ENCODE measurements around the gene SHISAL1. TPM values are rescaled to one million over a fixed set of nuclear protein-coding genes. Genes with fewer than 3 reads are reported as not detected.

Gene SHISAL1
- total RNA-seq, 2 donors from 2014 or later = 9.8 to 12.7 TPM

DNA sequence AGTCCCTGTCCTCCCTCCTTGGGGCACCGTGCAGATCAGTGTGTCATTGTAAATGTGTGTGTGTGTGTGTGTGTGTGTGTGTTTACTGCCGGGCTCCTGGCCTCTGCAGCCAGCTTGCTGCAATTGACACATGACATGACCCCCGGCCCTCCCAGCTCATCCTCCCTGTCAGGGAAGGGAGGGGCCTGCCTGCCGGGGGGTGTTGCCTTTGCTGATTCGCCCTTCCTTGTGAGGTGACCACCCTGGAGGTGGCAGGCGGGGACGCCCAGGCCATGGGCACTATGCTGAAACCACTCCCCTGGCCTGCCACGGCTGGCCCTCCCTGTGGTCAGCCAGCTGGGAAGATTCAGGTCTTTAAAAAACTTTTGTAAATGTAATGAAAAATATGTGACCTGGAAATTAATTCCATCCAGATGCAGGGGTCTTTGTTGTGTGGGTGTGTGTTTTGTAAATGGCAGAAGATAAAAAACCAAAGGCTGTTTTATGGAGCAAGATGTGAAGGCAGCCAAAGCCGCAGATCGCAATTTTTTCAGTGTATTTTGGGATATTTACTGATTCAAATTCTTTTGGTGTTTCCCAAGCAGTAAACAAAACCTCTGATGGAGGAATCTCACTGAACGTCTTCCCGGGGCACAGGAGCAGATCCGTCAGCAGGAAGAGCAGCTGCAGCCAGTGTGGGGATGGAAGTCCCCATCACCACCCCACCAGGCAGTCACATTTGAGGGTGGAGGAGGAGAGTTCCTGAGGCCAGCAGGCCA lies 23.2 kb downstream of the SHISAL1 start:
- no peak for DNase-seq (ENCODE audit: low spot score)
- intact Hi-C loops (cut with DNase I) = no loop called here

DNA sequence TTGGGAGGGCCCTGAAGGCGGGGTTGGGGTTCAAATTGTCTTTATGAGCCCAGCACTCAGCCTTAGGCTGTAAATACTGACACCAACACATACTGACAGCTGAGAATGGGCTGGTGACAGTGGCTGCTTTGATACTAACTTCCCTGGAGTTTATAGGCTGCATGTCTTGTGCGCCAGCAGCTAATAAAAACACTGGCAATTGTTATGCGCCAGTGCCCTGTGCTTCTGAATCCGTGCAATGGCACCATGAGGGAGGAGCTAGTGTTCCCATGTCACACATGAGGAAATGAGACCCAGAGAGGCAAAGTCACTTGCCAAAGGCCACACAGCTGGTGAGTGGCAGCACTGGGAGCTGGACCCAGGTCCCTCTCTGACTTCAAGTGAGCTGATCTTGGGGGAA lies 23.8 kb downstream of the SHISAL1 start:
- intact Hi-C loops (cut with DNase I) = no loop called here
- no peak for DNase-seq (ENCODE audit: low spot score)

DNA sequence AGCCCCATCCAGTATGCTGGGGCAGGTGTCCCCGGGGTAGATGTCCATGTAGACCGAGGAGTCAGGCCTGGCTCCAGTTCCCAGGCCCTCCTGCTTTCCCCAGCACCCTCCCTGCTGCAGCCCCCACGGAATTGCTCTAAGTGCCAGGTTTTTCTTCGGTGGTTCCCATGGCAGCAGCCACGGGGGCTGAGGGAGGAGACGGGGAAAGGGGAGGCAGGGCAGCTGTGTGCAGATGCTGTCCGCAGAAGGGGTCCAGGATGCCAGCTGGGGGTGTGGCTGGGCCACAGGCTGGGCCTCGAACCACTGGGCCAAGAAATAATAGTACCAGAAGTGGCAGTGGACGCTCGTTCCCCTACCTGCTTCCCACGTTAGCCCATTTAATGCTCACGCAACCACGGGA lies 25.0 kb downstream of the SHISAL1 start:
- DNase-seq (ENCODE audit: low spot score) = no peak
- intact Hi-C loops (cut with DNase I) = no loop called here

GRCh38 chr22:44287121-44287693 lies 25.5 kb downstream of the SHISAL1 start:
- intact Hi-C loops (cut with DNase I) = no loop called here
- DNase-seq (ENCODE audit: low spot score) = no peak

- intact Hi-C loops (cut with DNase I) = no loop called here
- no peak for DNase-seq (ENCODE audit: low spot score)
Observed at GRCh38 chr22:44286646-44287045, 26.1 kb downstream of the SHISAL1 start.

DNA sequence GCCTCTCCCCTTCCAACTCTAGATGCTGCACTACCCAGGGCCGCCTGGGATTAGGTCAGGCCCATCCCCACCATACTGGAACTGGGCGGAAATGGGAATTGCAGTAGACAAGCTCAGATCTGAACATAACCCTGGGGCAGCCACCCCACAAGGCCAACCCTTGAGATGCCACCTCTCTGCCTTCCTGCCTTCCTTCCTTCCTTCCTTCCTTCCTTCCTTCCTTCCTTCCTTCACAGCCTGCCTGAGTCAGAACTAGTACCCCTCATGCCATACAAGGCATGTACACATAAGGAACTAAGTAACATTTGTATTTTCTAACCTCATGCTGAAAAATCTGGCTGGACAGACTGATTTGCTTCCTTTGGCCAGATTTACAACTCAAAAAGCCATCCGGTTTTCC lies 28.0 kb downstream of the SHISAL1 start:
- intact Hi-C loops (cut with DNase I) = no loop called here

GRCh38 chr22:44281768-44282637 lies 30.7 kb downstream of the SHISAL1 start:
- intact Hi-C loops (cut with DNase I) = no loop called here
- DNase-seq (ENCODE audit: low spot score) = no peak

More for the DNA sequence above, 28.0 kb downstream of the SHISAL1 start:
- DNase-seq (ENCODE audit: low spot score) = no peak

- intact Hi-C loops (cut with DNase I) = no loop called here
- DNase-seq (ENCODE audit: low spot score) = no peak
Observed at GRCh38 chr22:44280665-44281188, 32.0 kb downstream of the SHISAL1 start.

DNA sequence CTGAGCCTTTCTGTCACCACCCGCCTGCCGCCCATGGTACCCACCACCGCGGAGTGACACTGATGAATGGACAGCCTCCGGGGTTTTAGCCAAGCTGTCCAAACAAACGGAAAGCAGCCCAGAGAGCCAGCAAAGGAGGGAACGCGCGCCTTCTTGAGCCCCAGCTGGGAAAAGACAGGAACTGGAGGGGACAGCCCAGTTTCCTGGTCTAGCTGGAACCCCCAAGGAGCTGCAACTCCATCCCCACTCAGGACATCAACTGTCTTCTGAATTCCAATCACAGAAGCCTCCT lies 33.7 kb downstream of the SHISAL1 start:
- intact Hi-C loops (cut with DNase I) = no loop called here

GRCh38 chr22:44278243-44279068 lies 34.3 kb downstream of the SHISAL1 start:
- DNase-seq (ENCODE audit: low spot score) = no peak
- intact Hi-C loops (cut with DNase I) = no loop called here

More for the DNA sequence above, 33.7 kb downstream of the SHISAL1 start:
- no peak for DNase-seq (ENCODE audit: low spot score)

- DNase-seq (ENCODE audit: low spot score) = no peak
- intact Hi-C loops (cut with DNase I) = no loop called here
Observed at GRCh38 chr22:44277386-44278135, 35.2 kb downstream of the SHISAL1 start.

- peak; percentile 37 for DNase-seq (ENCODE audit: low spot score)
- intact Hi-C loops (cut with DNase I) = no loop called here
Observed at GRCh38 chr22:44276706-44277356, 35.9 kb downstream of the SHISAL1 start.

- intact Hi-C loops (cut with DNase I) = no loop called here
- DNase-seq (ENCODE audit: low spot score) = peak; percentile 44
Observed at GRCh38 chr22:44276041-44276440, 36.7 kb downstream of the SHISAL1 start.

GRCh38 chr22:44275631-44275995 lies 37.1 kb downstream of the SHISAL1 start:
- intact Hi-C loops (cut with DNase I) = no loop called here
- no peak for DNase-seq (ENCODE audit: low spot score)

GRCh38 chr22:44274918-44275630 lies 37.7 kb downstream of the SHISAL1 start:
- intact Hi-C loops (cut with DNase I) = no loop called here

DNA sequence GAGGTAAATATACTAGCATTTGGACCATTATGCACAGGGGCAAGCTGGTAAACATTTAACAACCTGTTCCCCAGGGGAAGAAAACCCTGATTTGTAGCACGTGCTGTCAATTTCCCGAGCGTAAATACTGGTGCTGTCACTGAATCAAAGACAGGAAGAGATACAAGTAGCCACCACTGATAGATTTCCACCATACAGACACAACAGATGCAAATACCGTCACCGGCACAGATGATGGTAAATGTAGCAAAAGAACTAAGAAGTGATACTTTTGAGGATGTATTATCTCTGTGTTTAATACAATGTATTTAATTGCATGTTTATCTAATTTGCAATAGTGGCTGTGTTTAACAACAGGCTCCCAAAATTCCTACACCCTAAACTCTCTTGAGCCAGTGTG lies 39.6 kb downstream of the SHISAL1 start:
- DNase-seq (ENCODE audit: low spot score) = no peak
- intact Hi-C loops (cut with DNase I) = no loop called here

More at GRCh38 chr22:44274918-44275630, 37.7 kb downstream of the SHISAL1 start:
- peak; percentile 68 for DNase-seq (ENCODE audit: low spot score)

- intact Hi-C loops (cut with DNase I) = no loop called here
- peak; percentile 35 for DNase-seq (ENCODE audit: low spot score)
Observed at GRCh38 chr22:44272401-44272771, 40.4 kb downstream of the SHISAL1 start.

All from posterior vena cava (tissue), 2 donors.